Common myeloid progenitor, CD34-positive (primary cell): ENCODE measurements around the gene NAP1L4.

Source experiments
- CTCF ChIA-PET: fragments of 350-600 bp; sonication (Branson Sonifier 250); formaldehyde crosslinking; loops from one replicate; lab custom pipeline; 2021; ENCODE audit warnings: antibody characterized with exemption; lab: Charles Lee
- POLR2A ChIA-PET: fragments of 350-600 bp; sonication (Branson Sonifier 250); formaldehyde crosslinking; loops from one replicate; lab custom pipeline; 2021; ENCODE audit warnings: antibody characterized with exemption; lab: Charles Lee
- DNase-seq, 3 donors: peaks; one replicate each; pipeline versions ENCODE4 v3.0.0 to v3.0.0-alpha.2; 2013
- H3K27ac ChIP-seq, 2 experiments: 1 replicate in 1 of 2; 2 replicates in 1 of 2; pipeline ENCODE4 v1.7.0; 2013; ENCODE audit warnings: inconsistent platforms in 2 of 2, low read length in 2 of 2, mild to moderate bottlenecking in 2 of 2, low read depth in 1 of 2, moderate library complexity in 1 of 2; ENCODE audit not compliant: severe bottlenecking in 2 of 2, insufficient read depth in 1 of 2, poor library complexity in 1 of 2
- H3K27me3 ChIP-seq, 5 experiments: replicated peaks in 2 of 5; 1 replicate in 3 of 5; 2 replicates in 2 of 5; pipeline versions ENCODE4 v1.6.1 to v1.7.0; 2013; ENCODE audit warnings: low read length in 4 of 5, mild to moderate bottlenecking in 2 of 5, moderate library complexity in 2 of 5, inconsistent platforms in 1 of 5; ENCODE audit not compliant: insufficient read depth in 5 of 5, control insufficient read depth in 4 of 5
- H3K36me3 ChIP-seq, 4 experiments: 1 replicate in 2 of 4; 2 replicates in 2 of 4; pipeline versions ENCODE4 v1.6.1 to v1.7.0; 2013; ENCODE audit warnings: low read length in 3 of 4, control low read depth in 1 of 4, mild to moderate bottlenecking in 1 of 4; ENCODE audit not compliant: control insufficient read depth in 4 of 4, insufficient read depth in 4 of 4
- H3K4me1 ChIP-seq, 4 experiments: 1 replicate in 3 of 4; 2 replicates in 1 of 4; pipeline versions ENCODE4 v1.6.1 to v1.7.1; 2013; ENCODE audit warnings: low read length in 3 of 4, mild to moderate bottlenecking in 3 of 4, control low read depth in 1 of 4, inconsistent platforms in 1 of 4, moderate library complexity in 1 of 4; ENCODE audit not compliant: control insufficient read depth in 4 of 4, insufficient read depth in 4 of 4; ENCODE audit errors: control extremely low read depth in 1 of 4
- H3K4me3 ChIP-seq, 7 experiments: 1 replicate in 4 of 7; 2 replicates in 3 of 7; pipeline versions ENCODE4 v1.5.1 to v1.7.0; 2013; ENCODE audit warnings: mild to moderate bottlenecking in 7 of 7, low read length in 6 of 7, moderate library complexity in 6 of 7, inconsistent platforms in 2 of 7, low read depth in 2 of 7, control low read depth in 1 of 7; ENCODE audit not compliant: insufficient read depth in 4 of 7, control insufficient read depth in 1 of 7; ENCODE audit errors: extremely low read depth in 1 of 7
- H3K9me3 ChIP-seq, 5 experiments: 1 replicate in 4 of 5; 2 replicates in 1 of 5; pipeline versions ENCODE4 v1.6.1 to v1.7.1; 2013; ENCODE audit warnings: low read length in 4 of 5, mild to moderate bottlenecking in 2 of 5, inconsistent platforms in 1 of 5, low read depth in 1 of 5, moderate library complexity in 1 of 5; ENCODE audit not compliant: control insufficient read depth in 4 of 5, insufficient read depth in 2 of 5; ENCODE audit errors: control extremely low read depth in 1 of 5
- WGBS: methylation state at CpG from one replicate; pipeline ENCODE4 v1.1.5; 2013; ENCODE audit not compliant: insufficient coverage; 5-methylcytosine and 5-hydroxymethylcytosine counted together

The NAP1L4 gene

GRCh38 chr11:2954263-2954662 is 37.9 kb downstream of the NAP1L4 start:
- H3K27ac ChIP-seq, result peak overlapping the region in 1 of 2 experiments; percentile 21
- WGBS, result 89% methylated on average over 3 of the region's 6 CpGs
- peaks cover 0 to 18% (median 13%) of the 10 kb centered on the region in 4 experiments for H3K4me1 ChIP-seq
- CTCF ChIA-PET, result interaction anchor here (0.6 to 4.0 kb wide), 8 partner anchors 8 to 69 kb away, joined by 3 to 14 read pairs (median 4); partner anchors contain the start of gene CDKN1C
- H3K4me3 ChIP-seq, result no peak overlapping the region
- no peaks in the 10 kb centered on the region for H3K9me3 ChIP-seq
- H3K36me3 ChIP-seq, result peaks cover 23 to 97% (median 85%) of the 10 kb centered on the region in 4 experiments
- DNase-seq, result peak in 2 of 3 donors; percentile 50 to 68
- POLR2A ChIA-PET, result interaction anchor here (0.8 kb wide), 1 partner anchor 8 kb away, joined by 3 read pairs; no protein-coding TSS in a partner anchor
- no peaks in the 10 kb centered on the region for H3K27me3 ChIP-seq

GRCh38 chr11:2952290-2952689 is 39.8 kb downstream of the NAP1L4 start:
- peaks cover 20 to 99% (median 85%) of the 10 kb centered on the region in 4 experiments for H3K36me3 ChIP-seq

GRCh38 chr11:2951231-2952110 is 40.7 kb downstream of the NAP1L4 start:
- Histone ChIP-seq H3K36me3 (peaks cover 20 to 99% (median 82%) of the 10 kb centered on the region in 4 experiments), H3K27ac (peak overlapping the region in 1 of 2 experiments; percentile 56), H3K4me1 (peaks cover 0 to 21% (median 15%) of the 10 kb centered on the region in 4 experiments), H3K9me3 (no peaks in the 10 kb centered on the region), H3K27me3 (no peaks in the 10 kb centered on the region), H3K4me3 (no peak overlapping the region)
- peak in 2 of 3 donors; percentile 35 to 45 for DNase-seq
- WGBS, result 90% methylated on average over 6 of the region's 9 CpGs
- POLR2A ChIA-PET, result no interaction called here
- CTCF ChIA-PET, result interaction anchor here (1.0 to 2.1 kb wide), 5 partner anchors 23 to 420 kb away, joined by 3 to 14 read pairs (median 3); no protein-coding TSS in a partner anchor

More at GRCh38 chr11:2952290-2952689, 39.8 kb downstream of the NAP1L4 start:
- 90% methylated on average over 6 of the region's 6 CpGs for WGBS
- H3K27ac ChIP-seq, result no peak overlapping the region
- no peak overlapping the region for H3K4me3 ChIP-seq
- H3K9me3 ChIP-seq, result no peaks in the 10 kb centered on the region
- DNase-seq, result no peak
- H3K4me1 ChIP-seq, result peaks cover 0 to 18% (median 13%) of the 10 kb centered on the region in 4 experiments
- ChIA-PET POLR2A (no interaction called here), CTCF (interaction anchor here (0.8 to 2.5 kb wide), 6 partner anchors 9 to 531 kb away, joined by 3 to 14 read pairs (median 4); no protein-coding TSS in a partner anchor)
- H3K27me3 ChIP-seq, result no peaks in the 10 kb centered on the region

GRCh38 chr11:2950825-2951224 is 41.3 kb downstream of the NAP1L4 start:
- H3K4me1 ChIP-seq, result peaks cover 0 to 27% (median 21%) of the 10 kb centered on the region in 4 experiments
- ChIA-PET CTCF (interaction anchor here (1.0 to 1.5 kb wide), 5 partner anchors 17 to 420 kb away, joined by 3 to 6 read pairs (median 3); no protein-coding TSS in a partner anchor), POLR2A (no interaction called here)
- H3K4me3 ChIP-seq, result no peak overlapping the region
- no CpG with 5 or more reads among the region's 1 CpG for WGBS
- H3K27ac ChIP-seq, result no peak overlapping the region
- no peaks in the 10 kb centered on the region for H3K27me3 ChIP-seq
- DNase-seq, result no peak
- no peaks in the 10 kb centered on the region for H3K9me3 ChIP-seq
- peaks cover 17 to 99% (median 78%) of the 10 kb centered on the region in 4 experiments for H3K36me3 ChIP-seq

- ChIA-PET CTCF (interaction anchor here (1.2 to 1.3 kb wide), 2 partner anchors 16 to 74 kb away, joined by 3 to 6 read pairs; no protein-coding TSS in a partner anchor), POLR2A (interaction anchor here (1.0 kb wide), 1 partner anchor 9 kb away, joined by 5 read pairs; no protein-coding TSS in a partner anchor)
- Histone ChIP-seq H3K9me3 (no peaks in the 10 kb centered on the region), H3K27ac (no peak overlapping the region), H3K27me3 (no peaks in the 10 kb centered on the region), H3K4me3 (no peak overlapping the region), H3K4me1 (peaks cover 0 to 36% (median 28%) of the 10 kb centered on the region in 4 experiments), H3K36me3 (peaks cover 17 to 98% (median 70%) of the 10 kb centered on the region in 4 experiments)
- no peak for DNase-seq
- WGBS, result 98% methylated on average over 11 of the region's 11 CpGs
Measured at GRCh38 chr11:2949920-2950319, 42.2 kb downstream of the NAP1L4 start.

- Histone ChIP-seq H3K27ac (no peak overlapping the region), H3K4me1 (peaks cover 0 to 41% (median 30%) of the 10 kb centered on the region in 4 experiments), H3K4me3 (no peak overlapping the region), H3K9me3 (no peaks in the 10 kb centered on the region), H3K36me3 (peaks cover 13 to 91% (median 61%) of the 10 kb centered on the region in 4 experiments), H3K27me3 (no peaks in the 10 kb centered on the region)
- ChIA-PET CTCF (interaction anchor here (0.8 to 2.4 kb wide), 3 partner anchors 10 to 18 kb away, joined by 3 to 12 read pairs (median 4); no protein-coding TSS in a partner anchor), POLR2A (no interaction called here)
- WGBS, result 94% methylated on average over 5 of the region's 11 CpGs
- no peak for DNase-seq
Measured at GRCh38 chr11:2947744-2948143, 44.4 kb downstream of the NAP1L4 start.
